WTC11 (cell line): ENCODE measurements around the gene UCHL5. TPM values are rescaled to one million over a fixed set of nuclear protein-coding genes. Genes with fewer than 3 reads are reported as not detected.

Source experiments
- AFF4 ChIP-seq: sonication (generic); formaldehyde crosslinking; IDR thresholded peaks from 2 replicates; pipeline ENCODE4 v1.8.1; 2023; ENCODE audit warnings: mild to moderate bottlenecking, missing genetic modification reagents, borderline replicate concordance
- CDX4 ChIP-seq: fragments of 250-450 bp; sonication (Bioruptor Pico); IDR thresholded peaks from 2 replicates; pipeline ENCODE4 v1.9.0; 2021; ENCODE audit warnings: moderate library complexity, mild to moderate bottlenecking, inconsistent platforms, borderline replicate concordance
- ETV6 ChIP-seq: sonication (generic); formaldehyde crosslinking; IDR thresholded peaks from 2 replicates; pipeline ENCODE4 v1.8.1; 2022; ENCODE audit warnings: mild to moderate bottlenecking, missing genetic modification reagents
- FOXP1 ChIP-seq: sonication (generic); formaldehyde crosslinking; IDR thresholded peaks from 2 replicates; pipeline ENCODE4 v1.8.0; 2022; ENCODE audit warnings: missing genetic modification reagents, mild to moderate bottlenecking, moderate library complexity, borderline replicate concordance
- GABPB1 ChIP-seq: sonication (generic); formaldehyde crosslinking; IDR thresholded peaks from 2 replicates; pipeline ENCODE4 v1.8.1; 2023; ENCODE audit warnings: mild to moderate bottlenecking, missing genetic modification reagents
- GTF2I ChIP-seq: fragments of 250-450 bp; sonication (Bioruptor Pico); conservative IDR thresholded peaks from 2 replicates; pipeline ENCODE4 v1.4.0; 2021; ENCODE audit warnings: mild to moderate bottlenecking
- JAZF1 ChIP-seq: fragments of 250-450 bp; sonication (Bioruptor Pico); IDR thresholded peaks from 2 replicates; pipeline ENCODE4 v1.9.0; 2021; ENCODE audit warnings: moderate library complexity, mild to moderate bottlenecking, inconsistent platforms
- MLX ChIP-seq: sonication (generic); formaldehyde crosslinking; IDR thresholded peaks from 2 replicates; pipeline ENCODE4 v1.8.1; 2023; ENCODE audit warnings: mild to moderate bottlenecking, missing genetic modification reagents, moderate library complexity
- NFATC4 ChIP-seq: fragments of 250-450 bp; sonication (Bioruptor Pico); IDR thresholded peaks from 2 replicates; pipeline ENCODE4 v1.9.0; 2021; ENCODE audit warnings: mild to moderate bottlenecking
- NFE2L1 ChIP-seq: sonication (generic); formaldehyde crosslinking; IDR thresholded peaks from 2 replicates; pipeline ENCODE4 v1.8.1; 2023; ENCODE audit warnings: missing genetic modification reagents
- NR1H2 ChIP-seq: sonication (generic); formaldehyde crosslinking; IDR thresholded peaks from 2 replicates; pipeline ENCODE4 v1.9.0; 2021; ENCODE audit warnings: mild to moderate bottlenecking, moderate library complexity, missing genetic modification reagents
- NR2C2 ChIP-seq: sonication (generic); formaldehyde crosslinking; IDR thresholded peaks from 2 replicates; pipeline ENCODE4 v1.8.0; 2022; ENCODE audit warnings: mild to moderate bottlenecking, missing genetic modification reagents
- OVOL2 ChIP-seq: fragments of 250-450 bp; sonication (Bioruptor Pico); IDR thresholded peaks from 2 replicates; pipeline ENCODE4 v1.9.0; 2021; ENCODE audit warnings: mild to moderate bottlenecking, borderline replicate concordance
- PRRX2 ChIP-seq: fragments of 250-450 bp; sonication (Bioruptor Pico); IDR thresholded peaks from 2 replicates; pipeline ENCODE4 v1.8.0; 2021; ENCODE audit warnings: mild to moderate bottlenecking
- RORB ChIP-seq: fragments of 250-450 bp; sonication (Bioruptor Pico); IDR thresholded peaks from 2 replicates; pipeline ENCODE4 v1.9.0; 2021; ENCODE audit warnings: mild to moderate bottlenecking
- SOX15 ChIP-seq: fragments of 250-450 bp; sonication (Bioruptor Pico); IDR thresholded peaks from 2 replicates; pipeline ENCODE4 v1.9.0; 2021; ENCODE audit warnings: mild to moderate bottlenecking
- SP1 ChIP-seq: sonication (generic); formaldehyde crosslinking; conservative IDR thresholded peaks from 2 replicates; pipeline ENCODE4 v1.8.1; 2022; ENCODE audit warnings: missing genetic modification reagents
- TEAD1 ChIP-seq: sonication (generic); formaldehyde crosslinking; IDR thresholded peaks from 2 replicates; pipeline ENCODE4 v1.8.0; 2022; ENCODE audit warnings: mild to moderate bottlenecking, missing genetic modification reagents
- ZNF138 ChIP-seq: sonication (generic); formaldehyde crosslinking; conservative IDR thresholded peaks from 2 replicates; pipeline ENCODE4 v1.8.1; 2022; ENCODE audit warnings: mild to moderate bottlenecking, moderate library complexity, missing genetic modification reagents
- ZNF263 ChIP-seq: sonication (generic); formaldehyde crosslinking; IDR thresholded peaks from 2 replicates; pipeline ENCODE4 v1.8.1; 2022; ENCODE audit warnings: low read depth, mild to moderate bottlenecking, moderate library complexity, missing genetic modification reagents
- total RNA-seq: library from RNA; stranded (reverse); gene quantifications from 3 replicates; pipeline ENCODE4 v1.2.3, GENCODE V29; 2021
- TF ChIP-seq, protein P1 (sequence below): fragments of 250-450 bp; sonication (Bioruptor Pico); IDR thresholded peaks from 2 replicates; pipeline ENCODE4 v2.1.2; 2022; ENCODE audit warnings: mild to moderate bottlenecking, moderate library complexity
- TF ChIP-seq, protein P2 (sequence below): sonication (generic); formaldehyde crosslinking; IDR thresholded peaks from 2 replicates; pipeline ENCODE4 v1.8.0; 2022; ENCODE audit warnings: mild to moderate bottlenecking, missing genetic modification reagents
- TF ChIP-seq, protein P3 (sequence below): fragments of 250-450 bp; sonication (Bioruptor Pico); conservative IDR thresholded peaks from 2 replicates; pipeline ENCODE4 v1.9.0; 2021; ENCODE audit warnings: mild to moderate bottlenecking

The UCHL5 gene
- total RNA-seq, 1 experiment from 2014 or later: 41.5 TPM

DNA sequence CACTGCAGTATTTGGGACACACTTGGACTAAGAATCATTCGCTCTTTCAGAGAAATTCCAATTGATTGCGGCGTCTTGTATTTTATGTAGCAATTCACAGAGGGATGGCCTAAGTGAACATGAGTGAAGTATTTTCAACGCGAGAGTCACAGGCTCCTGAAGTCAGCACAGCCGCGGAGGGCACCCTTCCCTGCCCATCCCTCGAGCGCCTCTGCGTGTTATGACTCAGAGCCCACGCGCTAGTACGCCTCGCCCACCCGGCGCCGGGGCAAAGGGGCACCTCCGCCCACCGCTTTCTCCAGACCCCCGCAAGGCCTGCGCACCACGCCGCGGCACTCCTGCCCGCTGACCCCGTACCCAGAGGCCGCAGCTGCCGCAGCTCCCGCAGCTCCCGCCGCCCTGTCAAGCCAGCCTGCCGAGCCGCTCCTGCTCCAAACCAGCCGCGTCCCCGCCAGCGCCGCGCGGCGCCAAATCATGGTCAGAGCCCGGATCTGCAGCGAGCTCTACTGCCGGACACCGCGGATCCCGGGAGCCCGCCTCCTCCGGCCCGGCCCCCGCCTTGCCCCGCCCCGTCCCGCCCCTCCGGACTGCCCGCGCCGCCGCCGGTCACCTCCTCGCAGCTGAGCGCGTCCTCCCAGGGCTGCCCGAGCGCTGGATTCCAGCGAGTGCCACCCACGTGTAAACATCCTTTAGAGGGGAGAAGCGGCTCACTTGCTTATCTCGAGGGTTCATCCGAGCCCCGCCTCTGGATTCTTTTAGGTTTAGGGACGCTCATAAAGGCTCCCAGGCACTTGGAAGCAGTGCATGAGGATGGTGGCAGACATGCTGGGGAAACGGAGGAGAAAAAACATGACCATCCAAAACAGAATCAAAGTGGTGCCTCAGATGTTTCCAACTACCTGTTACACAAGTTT lies 46.0 kb upstream of the UCHL5 start, which contains the start of gene GLRX2 (continued):
- TF ChIP-seq OVOL2 (no peak), TEAD1 (CRISPR knock-in tag) (peak; percentile 64), JAZF1 (CRISPR knock-in tag) (no peak), NFE2L1 (CRISPR knock-in tag) (no peak; the same call in 1 of the 2 replicates), GABPB1 (peak; percentile 43; the same call in 1 of the 2 replicates), ZNF138 (CRISPR knock-in tag) (no peak), FOXP1 (CRISPR knock-in tag) (peak; percentile 63), RORB (CRISPR knock-in tag) (no peak), SOX15 (CRISPR knock-in tag) (no peak), CDX4 (CRISPR knock-in tag) (no peak), MLX (no peak), GTF2I (CRISPR knock-in tag) (no peak), NFATC4 (no peak), SP1 (peak; percentile 84), AFF4 (no peak), NR2C2 (no peak), ETV6 (CRISPR knock-in tag) (no peak), PRRX2 (no peak), ZNF263 (CRISPR knock-in tag) (no peak), NR1H2 (CRISPR knock-in tag) (no peak)
- TF ChIP-seq, protein P1, sequence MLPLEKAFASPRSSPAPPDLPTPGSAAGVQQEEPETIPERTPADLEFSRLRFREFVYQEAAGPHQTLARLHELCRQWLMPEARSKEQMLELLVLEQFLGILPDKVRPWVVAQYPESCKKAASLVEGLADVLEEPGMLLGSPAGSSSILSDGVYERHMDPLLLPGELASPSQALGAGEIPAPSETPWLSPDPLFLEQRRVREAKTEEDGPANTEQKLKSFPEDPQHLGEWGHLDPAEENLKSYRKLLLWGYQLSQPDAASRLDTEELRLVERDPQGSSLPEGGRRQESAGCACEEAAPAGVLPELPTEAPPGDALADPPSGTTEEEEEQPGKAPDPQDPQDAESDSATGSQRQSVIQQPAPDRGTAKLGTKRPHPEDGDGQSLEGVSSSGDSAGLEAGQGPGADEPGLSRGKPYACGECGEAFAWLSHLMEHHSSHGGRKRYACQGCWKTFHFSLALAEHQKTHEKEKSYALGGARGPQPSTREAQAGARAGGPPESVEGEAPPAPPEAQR (CRISPR knock-in tag): no peak
- TF ChIP-seq, protein P2, sequence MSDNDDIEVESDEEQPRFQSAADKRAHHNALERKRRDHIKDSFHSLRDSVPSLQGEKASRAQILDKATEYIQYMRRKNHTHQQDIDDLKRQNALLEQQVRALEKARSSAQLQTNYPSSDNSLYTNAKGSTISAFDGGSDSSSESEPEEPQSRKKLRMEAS (CRISPR knock-in tag): peak; percentile 59
- TF ChIP-seq, protein P3, sequence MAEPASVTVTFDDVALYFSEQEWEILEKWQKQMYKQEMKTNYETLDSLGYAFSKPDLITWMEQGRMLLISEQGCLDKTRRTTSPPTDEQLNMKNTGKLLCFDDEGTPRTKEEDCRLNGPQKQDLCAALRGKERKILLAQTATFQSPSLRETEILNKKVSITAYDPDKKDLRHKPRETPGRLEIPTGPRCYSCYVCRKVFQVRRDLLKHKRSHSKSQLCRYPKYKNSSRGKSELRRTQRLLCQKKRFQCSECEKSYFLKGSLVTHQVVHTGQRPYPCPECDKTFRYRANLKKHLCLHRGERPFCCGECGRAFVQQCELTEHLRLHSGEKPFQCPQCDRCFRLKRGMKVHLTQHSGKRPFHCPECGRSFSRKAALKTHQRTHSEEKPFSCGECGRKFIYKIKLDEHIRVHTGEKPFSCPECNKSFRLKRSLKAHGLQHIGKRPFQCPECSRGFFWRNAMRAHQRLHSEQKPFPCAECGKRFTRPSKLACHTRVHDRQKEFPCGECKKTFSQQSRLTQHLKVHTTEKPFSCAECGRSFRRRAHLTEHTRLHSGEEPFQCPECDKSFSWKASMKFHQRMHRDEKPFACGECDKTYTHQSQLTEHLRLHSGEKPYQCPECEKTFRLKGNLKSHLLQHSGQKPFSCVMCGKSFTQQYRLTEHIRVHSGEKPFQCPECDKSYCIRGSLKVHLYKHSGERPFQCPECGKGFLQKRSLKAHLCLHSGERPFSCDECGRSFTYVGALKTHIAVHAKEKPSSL (CRISPR knock-in tag): no peak
